C4-2B (cell line): ENCODE data around the gene NUP210.

Experiments
- H3K27ac ChIP-seq: fragments of 450-650 bp; 2 replicates; pipeline ENCODE4 v1.5.1; 2017
- CTCF ChIP-seq: fragments of 450-650 bp; conservative IDR thresholded peaks from 2 replicates; pipeline ENCODE4 v1.5.1; 2017; ENCODE audit warnings: mild to moderate bottlenecking
- ZFX ChIP-seq: fragments of 450-650 bp; IDR thresholded peaks from 2 replicates; pipeline ENCODE4 v1.6.1; 2017

Gene NUP210

GRCh38 chr3:13419505-13420044 lies 547 bp downstream of the NUP210 start:
- H3K27ac ChIP-seq, result peak overlapping the region; percentile 92
- TF ChIP-seq CTCF (no peak; the same call in 1 of the 2 replicates), ZFX (peak; percentile 96)

GRCh38 chr3:13417166-13417947 lies 2.8 kb downstream of the NUP210 start:
- peak overlapping the region; percentile 82 for H3K27ac ChIP-seq
- no peak for TF ChIP-seq ZFX
- TF ChIP-seq CTCF, result no peak

- H3K27ac ChIP-seq, result peak overlapping the region; percentile 82
- TF ChIP-seq ZFX (no peak), CTCF (no peak)
These were observed 3.9 kb downstream of the NUP210 start for GRCh38 chr3:13415997-13416793.

GRCh38 chr3:13415236-13415986 lies 4.7 kb downstream of the NUP210 start:
- TF ChIP-seq ZFX (no peak), CTCF (no peak)
- H3K27ac ChIP-seq, result peak overlapping the region; percentile 82

- peak overlapping the region; percentile 82 for H3K27ac ChIP-seq
- TF ChIP-seq ZFX, result no peak; the same call in 1 of the 2 replicates
- no peak for TF ChIP-seq CTCF
These were observed 5.9 kb downstream of the NUP210 start for GRCh38 chr3:13414040-13414729.

GRCh38 chr3:13411186-13411860 lies 8.8 kb downstream of the NUP210 start:
- peak overlapping the region; percentile 82; the same call in 1 of the 2 replicates for H3K27ac ChIP-seq
- TF ChIP-seq CTCF, result no peak
- no peak for TF ChIP-seq ZFX
